NCI-H2081 (cell line): Measurements from ENCODE around the gene FAM13C.
"Not testable (repeated sequence)": the region's sequence is repeated elsewhere in the genome, so short reads cannot be mapped to it uniquely, and the experiment has no call there.

ENCODE experiments used
- DNase-seq, 2 experiments: peaks; one replicate each; lab custom pipeline; 2025; lab: John Stamatoyannopoulos, UW

Gene FAM13C

GRCh38 chr10:59234816-59235429 lies 127.4 kb downstream of the FAM13C start:
- peak; percentile 3 to 24 for DNase-seq

- DNase-seq: no peak
Measured at GRCh38 chr10:59234194-59234593, 128.2 kb downstream of the FAM13C start.

GRCh38 chr10:59229441-59229840 lies 132.9 kb downstream of the FAM13C start:
- DNase-seq: no peak

- peak in 1 of 2 experiments; percentile 0 for DNase-seq
Measured at GRCh38 chr10:59227136-59227673, 135.1 kb downstream of the FAM13C start.

GRCh38 chr10:59225211-59225610 lies 137.1 kb downstream of the FAM13C start:
- no peak for DNase-seq

GRCh38 chr10:59223597-59223996 lies 138.8 kb downstream of the FAM13C start:
- not testable (repeated sequence) for DNase-seq

GRCh38 chr10:59222788-59223187 lies 139.6 kb downstream of the FAM13C start:
- DNase-seq: no peak

- no peak for DNase-seq
Measured at GRCh38 chr10:59216178-59216869, 146.0 kb downstream of the FAM13C start.

- no peak for DNase-seq
Measured at GRCh38 chr10:59214160-59214559, 148.2 kb downstream of the FAM13C start.

- DNase-seq: no peak
Measured at GRCh38 chr10:59212301-59212798, 150.0 kb downstream of the FAM13C start.

GRCh38 chr10:59206204-59206720 lies 156.1 kb downstream of the FAM13C start:
- no peak for DNase-seq
